VCaP (cell line): Measurements from ENCODE around the gene PAQR6.

Experiments used
- H3K27ac ChIP-seq: fragments of 450-650 bp; 2 replicates; pipeline ENCODE4 v1.5.1; 2017
- CTCF ChIP-seq: fragments of 450-650 bp; conservative IDR thresholded peaks from 2 replicates; pipeline ENCODE4 v1.5.1; 2017; ENCODE audit warnings: mild to moderate bottlenecking, moderate library complexity

PAQR6 gene

GRCh38 chr1:156262461-156263287 is 14.8 kb upstream of the PAQR6 start:
- TF ChIP-seq CTCF = no peak

GRCh38 chr1:156260896-156261295 is 13.0 kb upstream of the PAQR6 start:
- H3K27ac ChIP-seq = no peak overlapping the region
- TF ChIP-seq CTCF = no peak

More at GRCh38 chr1:156262461-156263287, 14.8 kb upstream of the PAQR6 start:
- no peak overlapping the region for H3K27ac ChIP-seq

- no peak for TF ChIP-seq CTCF
- H3K27ac ChIP-seq = no peak overlapping the region
Observed at GRCh38 chr1:156259805-156260204, 11.9 kb upstream of the PAQR6 start.

- TF ChIP-seq CTCF = no peak
- H3K27ac ChIP-seq = no peak overlapping the region
Observed at GRCh38 chr1:156258859-156259258, 11.0 kb upstream of the PAQR6 start.

- no peak overlapping the region for H3K27ac ChIP-seq
- TF ChIP-seq CTCF = no peak
Observed at GRCh38 chr1:156257711-156258110, 9.9 kb upstream of the PAQR6 start.

GRCh38 chr1:156253634-156254033 is 5.8 kb upstream of the PAQR6 start:
- no peak for TF ChIP-seq CTCF

GRCh38 chr1:156251527-156251926 is 3.7 kb upstream of the PAQR6 start:
- H3K27ac ChIP-seq = no peak overlapping the region; the same call in 1 of the 2 replicates
- no peak for TF ChIP-seq CTCF

More at GRCh38 chr1:156253634-156254033, 5.8 kb upstream of the PAQR6 start:
- H3K27ac ChIP-seq = no peak overlapping the region
